OCI-LY3 (cell line): ENCODE results near the gene CNGA4.

ENCODE experiments used
- EZH2phosphoT487 ChIP-seq: fragments of 200-600 bp; shearing (Covaris generic); IDR thresholded peaks from 2 replicates; pipeline ENCODE4 v1.6.1; 2018; ENCODE audit warnings: antibody characterized with exemption, mixed run types, low read depth
- TF ChIP-seq, protein P1 (sequence below): fragments of 200-600, 300-600 bp; sonication (generic); IDR thresholded peaks from 2 replicates; pipeline ENCODE4 v1.5.1; 2014; ENCODE audit warnings: antibody characterized with exemption, low read length, low read depth

DNA sequence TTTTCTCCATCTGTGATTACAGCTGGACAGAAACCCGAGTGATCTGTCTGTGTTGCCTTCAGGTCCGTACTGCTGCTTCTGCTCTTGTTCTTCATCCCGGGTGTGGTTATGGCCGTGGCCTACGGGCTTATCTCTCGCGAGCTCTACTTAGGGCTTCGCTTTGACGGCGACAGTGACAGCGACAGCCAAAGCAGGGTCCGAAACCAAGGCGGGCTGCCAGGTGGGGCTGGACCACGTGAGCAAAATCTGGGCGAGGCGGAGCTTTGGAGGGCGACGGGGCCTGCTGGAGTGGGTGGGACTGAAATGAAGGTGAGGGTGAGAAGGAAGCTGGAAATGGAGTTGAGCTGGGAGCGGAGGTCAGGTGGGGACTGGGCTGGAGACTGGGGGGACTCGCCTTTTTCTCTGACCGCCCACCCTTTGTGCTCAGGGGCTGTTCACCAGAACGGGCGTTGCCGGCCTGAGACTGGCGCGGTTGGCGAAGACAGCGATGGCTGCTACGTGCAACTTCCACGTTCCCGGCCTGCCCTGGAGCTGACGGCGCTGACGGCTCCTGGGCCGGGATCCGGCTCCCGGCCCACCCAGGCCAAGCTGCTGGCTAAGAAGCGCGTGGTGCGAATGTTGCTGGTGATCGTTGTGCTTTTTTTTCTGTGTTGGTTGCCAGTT, 31.8 kb downstream of the CNGA4 start:
- TF ChIP-seq, protein P1, sequence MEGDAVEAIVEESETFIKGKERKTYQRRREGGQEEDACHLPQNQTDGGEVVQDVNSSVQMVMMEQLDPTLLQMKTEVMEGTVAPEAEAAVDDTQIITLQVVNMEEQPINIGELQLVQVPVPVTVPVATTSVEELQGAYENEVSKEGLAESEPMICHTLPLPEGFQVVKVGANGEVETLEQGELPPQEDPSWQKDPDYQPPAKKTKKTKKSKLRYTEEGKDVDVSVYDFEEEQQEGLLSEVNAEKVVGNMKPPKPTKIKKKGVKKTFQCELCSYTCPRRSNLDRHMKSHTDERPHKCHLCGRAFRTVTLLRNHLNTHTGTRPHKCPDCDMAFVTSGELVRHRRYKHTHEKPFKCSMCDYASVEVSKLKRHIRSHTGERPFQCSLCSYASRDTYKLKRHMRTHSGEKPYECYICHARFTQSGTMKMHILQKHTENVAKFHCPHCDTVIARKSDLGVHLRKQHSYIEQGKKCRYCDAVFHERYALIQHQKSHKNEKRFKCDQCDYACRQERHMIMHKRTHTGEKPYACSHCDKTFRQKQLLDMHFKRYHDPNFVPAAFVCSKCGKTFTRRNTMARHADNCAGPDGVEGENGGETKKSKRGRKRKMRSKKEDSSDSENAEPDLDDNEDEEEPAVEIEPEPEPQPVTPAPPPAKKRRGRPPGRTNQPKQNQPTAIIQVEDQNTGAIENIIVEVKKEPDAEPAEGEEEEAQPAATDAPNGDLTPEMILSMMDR = no peak
- no peak for TF ChIP-seq EZH2phosphoT487
